Femur (tissue), 1 donor: Measurements from ENCODE around the gene DGAT2.
"Not testable (repeated sequence)": the region's sequence is repeated elsewhere in the genome, so short reads cannot be mapped to it uniquely, and the experiment has no call there.

Experiments
- DNase-seq: peaks from one replicate; pipeline ENCODE4 v3.0.0-alpha.2; 2017

Gene DGAT2

GRCh38 chr11:75754933-75755332, 13.6 kb upstream of the DGAT2 start:
- DNase-seq: not testable (repeated sequence)

GRCh38 chr11:75757651-75758050, 10.9 kb upstream of the DGAT2 start:
- DNase-seq: no peak

- no peak for DNase-seq
These were observed 8.7 kb upstream of the DGAT2 start for GRCh38 chr11:75759832-75760231.

GRCh38 chr11:75760243-75760642, 8.3 kb upstream of the DGAT2 start:
- DNase-seq: no peak

- no peak for DNase-seq
These were observed 7.7 kb upstream of the DGAT2 start for GRCh38 chr11:75760710-75761493.

- DNase-seq: no peak
These were observed 6.4 kb upstream of the DGAT2 start for GRCh38 chr11:75762158-75762557.

- no peak for DNase-seq
These were observed 5.7 kb upstream of the DGAT2 start for GRCh38 chr11:75762885-75763284.

- DNase-seq: no peak
These were observed 4.7 kb upstream of the DGAT2 start for GRCh38 chr11:75763846-75764245.

- no peak for DNase-seq
These were observed 3.5 kb upstream of the DGAT2 start for GRCh38 chr11:75765116-75765515.

- no peak for DNase-seq
These were observed 1.9 kb upstream of the DGAT2 start for GRCh38 chr11:75766443-75767227.

- no peak for DNase-seq
These were observed 1.4 kb upstream of the DGAT2 start for GRCh38 chr11:75767228-75767572.

GRCh38 chr11:75767793-75768111, 826 bp upstream of the DGAT2 start:
- DNase-seq: no peak

GRCh38 chr11:75768909-75769771, 562 bp downstream of the DGAT2 start:
- DNase-seq: no peak

- no peak for DNase-seq
These were observed 1.5 kb downstream of the DGAT2 start for GRCh38 chr11:75770102-75770501.

- DNase-seq: no peak
These were observed 3.2 kb downstream of the DGAT2 start for GRCh38 chr11:75771646-75772410.

- no peak for DNase-seq
These were observed 5.2 kb downstream of the DGAT2 start for GRCh38 chr11:75773595-75774353.

GRCh38 chr11:75775056-75775455, 6.5 kb downstream of the DGAT2 start:
- no peak for DNase-seq

GRCh38 chr11:75776546-75776945, 8.0 kb downstream of the DGAT2 start:
- DNase-seq: no peak

GRCh38 chr11:75777461-75778110, 9.0 kb downstream of the DGAT2 start:
- DNase-seq: no peak

GRCh38 chr11:75778962-75779361, 10.4 kb downstream of the DGAT2 start:
- no peak for DNase-seq

- DNase-seq: no peak
These were observed 11.4 kb downstream of the DGAT2 start for GRCh38 chr11:75779960-75780359.
